Measurements from ENCODE around the gene MED27. TPM values are rescaled to one million over a fixed set of nuclear protein-coding genes. Genes with fewer than 3 reads are reported as not detected.

Gene MED27
- total and polyA plus RNA-seq, 10 of the 15 experiments (the other 5 are each of a cell fraction or from before 2014, with no cell fraction given) = 20.3 to 50.3 (median 35.5) TPM

DNA sequence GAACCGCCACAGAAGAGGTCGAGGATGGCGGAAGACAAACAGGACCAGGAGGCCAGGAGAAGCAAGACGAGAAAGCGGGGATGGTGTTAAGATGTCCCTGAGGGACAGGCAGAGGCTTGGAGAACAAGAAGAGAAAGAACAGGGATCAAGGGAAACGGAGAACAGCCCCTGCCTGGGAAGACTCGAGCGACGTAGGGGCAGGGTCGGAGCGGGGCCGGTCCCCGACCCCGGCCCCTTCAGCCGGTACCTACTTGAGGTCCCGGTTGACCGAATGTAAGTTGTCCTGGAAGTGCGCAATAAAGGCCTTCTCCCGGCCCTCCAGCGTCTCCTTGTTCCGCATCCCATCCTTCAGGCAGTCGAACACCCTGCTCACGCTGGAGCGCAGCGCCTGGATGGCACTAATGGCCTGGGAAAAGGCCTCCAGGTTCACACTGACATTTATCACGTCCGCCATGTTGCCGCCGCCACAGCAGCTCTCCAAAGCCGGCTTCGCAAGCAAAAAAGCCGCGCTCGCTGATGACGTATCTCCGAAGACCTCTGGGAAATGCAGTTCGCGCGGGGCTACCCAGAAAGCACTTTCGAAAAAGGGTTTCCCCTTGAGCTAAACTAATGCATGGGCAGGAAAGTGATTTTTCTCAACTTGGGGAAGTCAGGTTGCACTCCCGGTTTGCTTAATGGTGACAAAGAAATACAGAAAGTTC, at the start of gene MED27 (continued):
- TF ChIP-seq, protein P1, sequence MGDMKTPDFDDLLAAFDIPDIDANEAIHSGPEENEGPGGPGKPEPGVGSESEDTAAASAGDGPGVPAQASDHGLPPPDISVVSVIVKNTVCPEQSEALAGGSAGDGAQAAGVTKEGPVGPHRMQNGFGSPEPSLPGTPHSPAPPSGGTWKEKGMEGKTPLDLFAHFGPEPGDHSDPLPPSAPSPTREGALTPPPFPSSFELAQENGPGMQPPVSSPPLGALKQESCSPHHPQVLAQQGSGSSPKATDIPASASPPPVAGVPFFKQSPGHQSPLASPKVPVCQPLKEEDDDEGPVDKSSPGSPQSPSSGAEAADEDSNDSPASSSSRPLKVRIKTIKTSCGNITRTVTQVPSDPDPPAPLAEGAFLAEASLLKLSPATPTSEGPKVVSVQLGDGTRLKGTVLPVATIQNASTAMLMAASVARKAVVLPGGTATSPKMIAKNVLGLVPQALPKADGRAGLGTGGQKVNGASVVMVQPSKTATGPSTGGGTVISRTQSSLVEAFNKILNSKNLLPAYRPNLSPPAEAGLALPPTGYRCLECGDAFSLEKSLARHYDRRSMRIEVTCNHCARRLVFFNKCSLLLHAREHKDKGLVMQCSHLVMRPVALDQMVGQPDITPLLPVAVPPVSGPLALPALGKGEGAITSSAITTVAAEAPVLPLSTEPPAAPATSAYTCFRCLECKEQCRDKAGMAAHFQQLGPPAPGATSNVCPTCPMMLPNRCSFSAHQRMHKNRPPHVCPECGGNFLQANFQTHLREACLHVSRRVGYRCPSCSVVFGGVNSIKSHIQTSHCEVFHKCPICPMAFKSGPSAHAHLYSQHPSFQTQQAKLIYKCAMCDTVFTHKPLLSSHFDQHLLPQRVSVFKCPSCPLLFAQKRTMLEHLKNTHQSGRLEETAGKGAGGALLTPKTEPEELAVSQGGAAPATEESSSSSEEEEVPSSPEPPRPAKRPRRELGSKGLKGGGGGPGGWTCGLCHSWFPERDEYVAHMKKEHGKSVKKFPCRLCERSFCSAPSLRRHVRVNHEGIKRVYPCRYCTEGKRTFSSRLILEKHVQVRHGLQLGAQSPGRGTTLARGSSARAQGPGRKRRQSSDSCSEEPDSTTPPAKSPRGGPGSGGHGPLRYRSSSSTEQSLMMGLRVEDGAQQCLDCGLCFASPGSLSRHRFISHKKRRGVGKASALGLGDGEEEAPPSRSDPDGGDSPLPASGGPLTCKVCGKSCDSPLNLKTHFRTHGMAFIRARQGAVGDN (IDR thresholded peaks at IDR 0.05) = no peak
- TF ChIP-seq, protein P2, sequence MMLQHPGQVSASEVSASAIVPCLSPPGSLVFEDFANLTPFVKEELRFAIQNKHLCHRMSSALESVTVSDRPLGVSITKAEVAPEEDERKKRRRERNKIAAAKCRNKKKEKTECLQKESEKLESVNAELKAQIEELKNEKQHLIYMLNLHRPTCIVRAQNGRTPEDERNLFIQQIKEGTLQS (IDR thresholded peaks at IDR 0.05; ENCODE audit: borderline replicate concordance, extremely low read depth, low read depth, low read length) = peak; percentile 93
- TF ChIP-seq RELA (IDR thresholded peaks at IDR 0.05; ENCODE audit: borderline replicate concordance, partially characterized antibody) (peak; percentile 39), MEF2A (IDR thresholded peaks at IDR 0.05; ENCODE audit: insufficient read depth, low read depth, low read length) (0 out of 2 replicates have a peak, but pooled peaks have one; percentile 11), TARDBP (IDR thresholded peaks at IDR 0.05; ENCODE audit: borderline replicate concordance) (peak; percentile 88), NR2F1 (conservative IDR thresholded peaks at IDR 0.05) (no peak), RB1 (IDR thresholded peaks at IDR 0.05; ENCODE audit: borderline replicate concordance) (0 out of 2 replicates have a peak, but pooled peaks have one; percentile 24), IRF4 (IDR thresholded peaks at IDR 0.05; ENCODE audit: low read depth, low read length) (peak; percentile 17; the same call in 1 of the 2 replicates), ETV6 (conservative IDR thresholded peaks at IDR 0.05 in 1 of 2, IDR thresholded peaks at IDR 0.05 in 1 of 2; ENCODE audit: borderline replicate concordance in 1 of 2, low read depth in 1 of 2) (no peak), KAT2A (conservative IDR thresholded peaks at IDR 0.05; ENCODE audit: control insufficient read depth, low read depth, low read length) (no peak), POLR2AphosphoS5 (IDR thresholded peaks at IDR 0.05; ENCODE audit: low read length) (peak; percentile 65; the same call in 1 of the 2 replicates), RUNX3 (IDR thresholded peaks at IDR 0.05; ENCODE audit: low read length) (peak; percentile 53), YY1 (IDR thresholded peaks at IDR 0.05; ENCODE audit: low read depth, low read length) (peak; percentile 95), ZNF384 (IDR thresholded peaks at IDR 0.05; ENCODE audit: borderline replicate concordance, low read depth, low read length) (peak; percentile 21; the same call in 1 of the 2 replicates), JUNB (IDR thresholded peaks at IDR 0.05) (no peak), SIN3A (IDR thresholded peaks at IDR 0.05; ENCODE audit: low read depth, low read length) (peak; percentile 91), SREBF1 (IDR thresholded peaks at IDR 0.05; ENCODE audit: low read length) (peak; percentile 68), POU2F2 (IDR thresholded peaks at IDR 0.05; ENCODE audit: borderline replicate concordance, low read depth, low read length) (no peak; the same call in 2 of the 3 replicates), SMAD1 (IDR thresholded peaks at IDR 0.05; ENCODE audit: low read depth, partially characterized antibody) (no peak), CREM (IDR thresholded peaks at IDR 0.05; ENCODE audit: low read depth) (peak; percentile 99)
- TF ChIP-seq, protein P3, sequence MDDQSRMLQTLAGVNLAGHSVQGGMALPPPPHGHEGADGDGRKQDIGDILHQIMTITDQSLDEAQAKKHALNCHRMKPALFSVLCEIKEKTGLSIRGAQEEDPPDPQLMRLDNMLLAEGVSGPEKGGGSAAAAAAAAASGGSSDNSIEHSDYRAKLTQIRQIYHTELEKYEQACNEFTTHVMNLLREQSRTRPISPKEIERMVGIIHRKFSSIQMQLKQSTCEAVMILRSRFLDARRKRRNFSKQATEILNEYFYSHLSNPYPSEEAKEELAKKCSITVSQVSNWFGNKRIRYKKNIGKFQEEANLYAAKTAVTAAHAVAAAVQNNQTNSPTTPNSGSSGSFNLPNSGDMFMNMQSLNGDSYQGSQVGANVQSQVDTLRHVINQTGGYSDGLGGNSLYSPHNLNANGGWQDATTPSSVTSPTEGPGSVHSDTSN (IDR thresholded peaks at IDR 0.05; ENCODE audit: insufficient replicate concordance, low read depth, low read length) = no peak
- TF ChIP-seq, protein P4, sequence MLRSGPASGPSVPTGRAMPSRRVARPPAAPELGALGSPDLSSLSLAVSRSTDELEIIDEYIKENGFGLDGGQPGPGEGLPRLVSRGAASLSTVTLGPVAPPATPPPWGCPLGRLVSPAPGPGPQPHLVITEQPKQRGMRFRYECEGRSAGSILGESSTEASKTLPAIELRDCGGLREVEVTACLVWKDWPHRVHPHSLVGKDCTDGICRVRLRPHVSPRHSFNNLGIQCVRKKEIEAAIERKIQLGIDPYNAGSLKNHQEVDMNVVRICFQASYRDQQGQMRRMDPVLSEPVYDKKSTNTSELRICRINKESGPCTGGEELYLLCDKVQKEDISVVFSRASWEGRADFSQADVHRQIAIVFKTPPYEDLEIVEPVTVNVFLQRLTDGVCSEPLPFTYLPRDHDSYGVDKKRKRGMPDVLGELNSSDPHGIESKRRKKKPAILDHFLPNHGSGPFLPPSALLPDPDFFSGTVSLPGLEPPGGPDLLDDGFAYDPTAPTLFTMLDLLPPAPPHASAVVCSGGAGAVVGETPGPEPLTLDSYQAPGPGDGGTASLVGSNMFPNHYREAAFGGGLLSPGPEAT (IDR thresholded peaks at IDR 0.05; ENCODE audit: low read depth) = peak; percentile 91
- TF ChIP-seq, protein P5, sequence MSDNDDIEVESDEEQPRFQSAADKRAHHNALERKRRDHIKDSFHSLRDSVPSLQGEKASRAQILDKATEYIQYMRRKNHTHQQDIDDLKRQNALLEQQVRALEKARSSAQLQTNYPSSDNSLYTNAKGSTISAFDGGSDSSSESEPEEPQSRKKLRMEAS (IDR thresholded peaks at IDR 0.05; ENCODE audit: low read depth, low read length) = peak; percentile 30; the same call in 1 of the 2 replicates
